Midbrain (tissue), 1 donor: ENCODE data around the gene KIF21B.

ENCODE experiments used
- DNase-seq: peaks from one replicate; lab custom pipeline; 2025; lab: John Stamatoyannopoulos, UW

The KIF21B gene

DNA sequence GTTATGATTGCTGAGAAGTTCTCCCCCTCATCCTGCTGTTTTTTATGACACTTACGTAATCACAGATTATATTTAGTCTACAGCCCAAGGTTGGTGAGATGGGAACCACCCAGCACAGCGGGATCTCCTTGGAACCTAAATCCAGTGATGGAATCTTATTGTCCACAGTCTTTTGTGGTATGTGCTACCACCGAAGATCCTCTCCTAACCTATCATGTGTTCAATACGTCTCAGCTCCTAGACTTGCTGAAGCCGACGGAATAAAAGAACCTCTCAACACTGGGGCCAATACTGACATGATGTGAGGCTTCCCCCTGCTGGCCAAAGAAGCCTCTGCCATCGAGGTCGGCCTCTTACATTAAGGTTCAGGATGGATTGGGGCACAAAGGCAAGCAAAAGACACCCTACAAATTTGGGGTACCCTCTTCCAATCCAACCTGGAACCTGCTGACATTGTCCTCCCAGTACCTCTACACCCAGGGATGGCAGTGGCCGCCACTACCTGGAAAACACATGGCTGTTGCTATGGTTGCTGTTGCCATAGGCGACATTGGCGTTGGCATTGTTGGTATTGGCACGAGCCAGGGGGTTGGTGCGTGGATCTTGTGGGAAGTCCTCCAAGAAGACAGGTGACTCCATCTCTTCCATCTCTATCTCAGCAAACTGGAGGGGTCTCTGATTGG lies 19.4 kb upstream of the KIF21B start:
- DNase-seq, result peak; percentile 86

DNA sequence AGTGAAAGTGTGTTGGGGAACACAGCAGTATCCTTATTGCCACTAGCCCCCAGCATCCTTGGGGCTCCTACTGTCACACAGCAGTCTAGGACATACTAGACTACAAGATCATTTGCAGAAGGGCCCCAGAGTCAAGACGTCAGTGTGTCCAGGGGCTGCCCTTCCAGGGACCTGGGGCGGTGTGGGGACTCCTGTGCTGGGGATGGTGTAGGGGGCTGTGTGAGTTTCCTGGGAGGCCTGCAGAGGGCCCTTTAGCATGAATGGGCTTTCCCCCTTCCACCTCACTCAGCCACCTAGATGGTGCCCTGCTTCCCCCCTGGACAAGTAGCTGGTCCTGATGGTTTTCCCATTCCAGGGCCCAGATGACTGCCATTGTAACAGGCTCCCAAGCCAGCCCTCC lies 17.5 kb upstream of the KIF21B start:
- DNase-seq, result no peak

- no peak for DNase-seq
Observed at GRCh38 chr1:201039876-201040275, 16.4 kb upstream of the KIF21B start.

DNA sequence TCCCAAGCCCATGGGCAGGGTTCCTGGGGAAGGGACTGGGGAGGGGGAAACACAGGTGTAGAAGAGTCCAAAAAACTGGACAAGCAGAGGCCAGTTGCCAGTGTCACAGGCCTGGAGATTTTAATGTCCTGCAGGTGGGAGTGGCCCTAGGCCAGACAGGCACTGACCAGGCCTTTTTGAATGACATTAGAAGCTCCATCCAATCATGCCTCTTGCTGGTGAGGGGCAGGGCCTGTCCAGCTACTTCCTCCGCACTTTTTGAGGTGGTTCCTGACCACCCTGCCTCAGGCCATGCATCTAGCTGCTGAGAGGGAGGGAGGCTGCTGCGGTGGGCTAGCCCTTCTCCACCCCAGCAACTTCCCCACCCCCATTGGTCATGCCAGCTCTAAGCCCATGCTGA lies 15.9 kb upstream of the KIF21B start:
- DNase-seq, result no peak

DNA sequence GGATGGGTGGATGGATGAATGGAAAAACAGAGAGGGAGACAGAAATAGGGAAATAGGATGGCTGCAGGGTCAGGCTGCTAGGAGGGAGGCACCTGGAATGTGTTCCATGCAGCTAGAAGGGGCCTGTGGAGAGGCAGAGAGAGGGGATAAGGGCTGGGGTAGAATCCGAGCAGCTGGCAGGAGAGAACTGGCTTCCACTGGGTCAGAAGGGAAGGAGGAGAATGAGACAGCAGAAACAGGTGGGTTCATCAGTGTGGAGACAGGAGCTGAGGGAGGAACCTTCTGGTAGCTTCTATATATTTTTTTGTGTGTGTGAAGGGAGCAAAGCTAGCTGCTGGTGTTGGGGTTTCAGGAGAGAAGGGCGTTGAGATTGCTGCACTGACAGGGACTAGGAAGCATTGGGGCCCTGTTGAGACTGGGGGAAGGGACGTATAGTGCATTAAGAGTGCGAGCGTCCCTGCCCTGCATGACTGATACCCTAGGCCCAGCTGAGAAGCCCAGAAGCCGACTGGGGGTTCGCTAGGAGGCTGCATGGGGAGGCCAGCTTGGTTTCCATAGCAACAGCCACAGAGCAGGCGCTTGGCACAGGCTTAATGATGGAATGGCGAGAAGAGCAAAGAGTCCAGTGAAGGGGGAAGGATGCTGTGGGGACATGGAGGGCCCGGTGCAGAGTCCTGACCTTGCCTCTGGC lies 14.8 kb upstream of the KIF21B start:
- DNase-seq, result no peak

- DNase-seq, result no peak
Observed at GRCh38 chr1:201036188-201036842, 12.8 kb upstream of the KIF21B start.

- no peak for DNase-seq
Observed at GRCh38 chr1:201034671-201035070, 11.2 kb upstream of the KIF21B start.

DNA sequence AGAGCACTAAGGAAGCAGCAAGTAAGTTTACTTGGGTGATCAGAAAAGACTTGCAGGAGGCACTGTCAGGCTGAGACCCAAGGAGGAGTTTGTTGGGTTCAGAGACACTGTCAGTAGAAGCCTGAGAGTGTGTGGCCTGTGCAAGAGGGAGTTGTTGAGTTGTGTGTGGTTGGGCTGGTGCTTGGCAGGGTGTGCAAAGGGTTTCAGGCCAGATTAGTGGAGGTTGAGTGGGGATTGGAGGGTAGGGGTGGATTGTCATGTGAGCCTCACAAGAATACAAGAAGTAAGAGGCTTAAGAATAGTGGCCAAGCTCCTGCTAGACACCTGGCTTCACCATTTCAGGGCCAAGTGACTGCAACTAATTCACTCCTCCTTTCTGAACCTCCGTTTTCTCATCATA lies 8.9 kb upstream of the KIF21B start:
- no peak for DNase-seq

- DNase-seq, result peak; percentile 66
Observed at GRCh38 chr1:201028461-201028889, 5.0 kb upstream of the KIF21B start.

GRCh38 chr1:201026836-201027235 lies 3.3 kb upstream of the KIF21B start:
- peak; percentile 12 for DNase-seq

- no peak for DNase-seq
Observed at GRCh38 chr1:201026234-201026633, 2.7 kb upstream of the KIF21B start.

DNA sequence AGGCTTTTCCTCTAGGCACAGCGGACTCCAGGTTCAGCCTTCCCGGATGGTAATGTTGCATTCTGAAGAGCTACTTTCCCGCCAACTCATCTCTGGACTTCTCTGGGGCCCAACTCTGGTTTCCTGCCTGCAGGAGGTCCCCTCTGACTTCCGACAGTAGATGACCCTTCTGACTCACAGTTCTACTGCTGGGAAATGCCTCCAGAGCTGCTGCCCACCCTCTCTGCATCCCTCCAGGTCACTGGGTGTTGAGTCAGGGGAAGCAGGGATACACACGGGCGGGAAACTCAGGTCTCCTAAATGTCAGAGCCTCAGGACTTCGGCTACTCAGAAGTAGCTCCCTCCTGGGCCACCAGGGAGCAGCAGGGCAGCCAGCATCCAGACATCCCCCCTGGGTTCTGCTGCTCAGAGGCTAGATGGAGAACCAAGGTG lies 2.1 kb upstream of the KIF21B start:
- no peak for DNase-seq

GRCh38 chr1:201024625-201024998 lies 1.1 kb upstream of the KIF21B start:
- peak; percentile 20 for DNase-seq

DNA sequence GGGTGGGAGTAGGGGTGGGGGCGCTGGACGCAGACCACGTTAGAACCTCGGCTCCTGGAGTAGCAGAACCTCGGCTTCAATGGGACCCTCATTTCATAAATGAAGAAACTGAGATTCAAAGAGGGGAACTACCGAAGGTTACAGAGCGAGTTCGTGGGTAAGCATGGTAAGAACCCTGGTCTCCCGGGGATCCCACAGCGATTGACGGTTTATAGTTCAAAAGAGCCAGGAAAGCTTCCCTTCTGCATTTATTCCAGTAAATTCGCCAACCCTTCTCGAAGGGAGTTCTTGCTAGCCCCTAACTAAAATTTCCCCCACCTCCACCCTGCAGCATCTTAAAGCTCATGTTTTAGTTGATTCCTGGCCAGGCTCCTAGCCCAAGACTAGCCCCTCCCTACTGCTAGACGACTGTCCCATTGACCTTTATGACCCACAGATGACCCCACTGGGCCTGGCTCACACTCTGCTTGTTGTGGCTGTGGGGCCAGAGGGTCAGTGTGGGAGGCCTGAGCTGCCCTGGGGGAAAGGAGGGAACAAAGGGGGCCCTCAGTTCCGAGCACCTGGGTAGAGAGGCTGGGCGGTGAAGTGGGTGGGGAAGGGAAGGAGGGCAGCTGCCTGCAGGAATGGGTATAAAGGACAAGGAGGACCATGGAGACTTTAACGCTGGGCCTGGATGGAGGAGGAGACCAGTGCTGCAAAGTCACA lies 558 bp upstream of the KIF21B start:
- DNase-seq, result no peak

- DNase-seq, result peak; percentile 35
Observed at GRCh38 chr1:201022820-201023516, 546 bp downstream of the KIF21B start.

DNA sequence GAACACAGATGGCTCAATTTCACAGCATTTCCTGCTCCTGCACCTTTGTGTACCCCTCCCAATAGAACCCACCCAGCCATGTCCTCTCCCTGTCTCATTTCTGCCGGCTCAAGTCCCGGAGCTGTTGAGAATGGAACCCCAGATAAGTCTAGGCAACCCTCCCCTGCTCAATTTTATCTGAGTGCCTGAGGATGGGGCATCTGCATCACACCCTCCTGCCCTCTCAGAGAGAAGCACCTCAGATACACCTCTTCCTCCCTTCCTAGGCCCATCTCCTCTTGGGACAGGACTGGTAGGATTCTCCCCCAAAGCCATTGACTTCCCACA lies 1.1 kb downstream of the KIF21B start:
- no peak for DNase-seq

DNA sequence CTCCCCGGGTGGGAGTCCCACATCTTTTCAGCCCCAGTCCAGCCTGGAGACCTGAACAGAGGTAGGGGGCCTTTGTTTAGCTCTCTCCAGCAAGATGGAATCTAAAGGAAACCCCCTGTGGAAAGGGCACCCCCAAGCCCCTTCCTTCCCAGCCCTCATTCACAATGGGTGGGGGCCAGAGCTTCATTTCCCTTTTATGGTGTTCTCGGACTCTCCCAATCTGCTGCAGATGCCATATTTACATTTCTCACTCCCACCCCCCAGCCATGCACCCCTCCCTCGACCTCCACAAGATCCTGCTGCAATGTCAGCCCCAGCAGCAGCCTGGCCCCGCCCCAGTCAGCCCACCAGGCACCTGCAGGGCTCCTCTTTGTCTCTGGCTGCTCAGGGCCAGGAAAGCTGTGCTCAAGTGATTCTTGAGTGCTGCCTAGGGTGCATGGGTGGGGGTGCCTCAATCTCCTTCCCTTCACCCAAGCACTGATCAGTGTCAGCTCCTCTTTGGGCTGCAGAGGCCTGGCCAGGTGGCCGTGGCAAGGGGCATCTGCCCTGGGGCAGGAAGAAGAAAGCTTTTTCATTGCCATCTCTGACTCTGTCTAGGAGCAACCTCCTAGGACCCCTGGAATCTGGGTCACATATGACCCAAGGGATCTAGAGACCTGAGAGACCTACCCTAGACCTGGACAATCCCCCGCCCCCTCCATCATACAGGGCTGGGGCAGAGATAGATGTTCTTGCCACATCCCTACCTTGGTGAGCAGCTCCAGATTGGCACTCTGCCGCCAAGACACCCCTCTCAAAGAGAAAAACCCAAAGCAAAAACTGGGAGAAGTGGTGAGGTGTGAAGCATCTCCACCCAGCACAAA lies 1.7 kb downstream of the KIF21B start:
- DNase-seq, result no peak

DNA sequence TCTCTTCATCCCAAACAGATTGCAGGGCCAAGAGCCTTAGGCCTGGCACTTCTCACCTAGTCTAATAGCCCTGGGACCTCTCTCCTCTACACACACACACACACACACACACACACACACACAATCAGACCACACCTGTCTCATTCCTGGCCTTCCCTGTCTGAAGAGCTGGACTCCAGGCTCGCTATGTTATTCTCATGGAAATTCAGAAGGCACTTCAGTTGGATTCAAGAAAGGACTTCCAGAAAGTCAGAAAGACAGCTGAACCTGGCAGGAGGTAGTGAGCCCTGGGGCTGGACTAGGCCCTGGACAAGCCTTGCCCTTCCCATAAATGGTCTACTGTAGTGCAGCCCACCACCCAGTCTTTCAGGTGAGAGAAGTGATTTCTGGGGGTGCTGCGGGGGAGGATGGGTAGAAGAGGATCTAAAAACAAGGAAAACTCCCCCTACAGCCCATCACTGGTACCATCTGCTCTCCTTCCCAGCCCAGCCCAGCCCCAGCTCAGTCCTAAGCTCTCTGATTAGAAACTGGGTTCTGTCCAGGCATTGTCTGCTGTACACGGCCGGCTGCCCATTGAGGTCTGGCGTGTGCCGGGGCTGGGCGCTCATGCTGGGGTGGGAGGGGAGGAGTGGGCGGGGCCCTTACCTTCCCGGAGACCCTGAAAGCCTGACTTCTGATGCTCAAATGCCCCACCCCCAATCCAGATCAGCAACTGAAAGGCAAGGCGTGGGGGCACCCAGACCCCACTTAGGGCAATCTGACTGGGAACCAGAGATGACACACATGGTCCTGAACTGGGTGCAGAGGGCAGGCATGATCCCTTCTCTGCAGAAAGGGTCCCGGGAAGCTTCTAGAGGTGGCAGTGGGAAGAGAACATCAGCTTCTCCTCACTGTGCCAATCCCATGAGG lies 2.5 kb downstream of the KIF21B start:
- peak; percentile 41 for DNase-seq

DNA sequence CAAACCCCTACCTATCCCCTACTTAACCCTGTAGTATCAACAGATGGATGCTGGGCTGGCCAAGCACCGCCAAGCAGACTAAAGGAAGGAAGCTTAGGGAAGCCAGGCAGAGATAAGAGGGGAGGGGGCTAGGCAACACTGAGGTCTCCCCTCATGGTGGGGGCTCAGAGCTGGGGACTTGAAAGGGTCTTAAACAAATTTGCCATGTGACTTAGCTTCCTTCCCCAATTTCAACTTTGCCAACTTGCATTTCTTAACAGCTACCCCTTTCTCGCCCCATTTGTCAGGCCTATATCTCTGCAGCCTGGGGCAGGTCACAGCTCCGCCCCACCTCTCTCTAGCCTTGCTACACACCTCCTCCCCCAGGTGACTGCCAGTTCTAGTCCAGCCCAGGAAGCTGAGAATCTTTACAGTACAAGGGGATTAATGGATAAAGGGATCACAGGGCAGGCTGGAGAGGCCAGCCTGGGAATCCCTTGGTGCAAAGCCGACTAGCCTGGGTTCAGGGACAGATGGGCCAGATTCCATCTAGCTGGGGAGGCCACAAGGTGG lies 3.4 kb downstream of the KIF21B start:
- no peak for DNase-seq
